MCF 10A (cell line): ENCODE measurements around the gene CYB5RL. TPM values are rescaled to one million over a fixed set of nuclear protein-coding genes. Genes with fewer than 3 reads are reported as not detected.

Experiments
- BruUV-seq: library from RNA; stranded (reverse); fragments of 400-500 nt; replicated peaks from 2 replicates; lab custom pipeline; 2021; lab: Mats Ljungman, UMichigan
- CTCF ChIA-PET: fragments of 300-600 bp; sonication (Branson Sonifier 250); formaldehyde crosslinking; extraction: SDS; loops from one replicate; lab custom pipeline; 2021; ENCODE audit warnings: antibody characterized with exemption, inconsistent platforms; lab: Yijun Ruan, JAX
- POLR2A ChIA-PET: fragments of 300-600, 350-650 bp; sonication (Branson Sonifier 250); formaldehyde crosslinking; extraction: SDS; loops from one replicate; lab custom pipeline; 2020; ENCODE audit warnings: antibody characterized with exemption, inconsistent platforms; lab: Yijun Ruan, JAX
- DNase-seq: peaks from one replicate; pipeline ENCODE4 v3.0.0-alpha.2; 2018; ENCODE audit not compliant: unreplicated experiment
- H3K27ac Mint-ChIP-seq: one replicate; pipeline ENCODE4 v1.8.0; 2022; ENCODE audit warnings: mild to moderate bottlenecking, low read depth, mixed read lengths; ENCODE audit not compliant: unreplicated experiment
- H3K27me3 Mint-ChIP-seq: one replicate; pipeline ENCODE4 v1.8.0; 2022; ENCODE audit warnings: mixed read lengths; ENCODE audit not compliant: insufficient read depth, unreplicated experiment
- H3K36me3 Mint-ChIP-seq: one replicate; pipeline ENCODE4 v1.8.0; 2022; ENCODE audit warnings: mild to moderate bottlenecking, moderate library complexity, mixed read lengths; ENCODE audit not compliant: insufficient read depth, unreplicated experiment
- H3K4me1 Mint-ChIP-seq: one replicate; pipeline ENCODE4 v1.8.0; 2022; ENCODE audit warnings: mixed read lengths; ENCODE audit not compliant: insufficient read depth, unreplicated experiment
- H3K4me3 Mint-ChIP-seq: one replicate; pipeline ENCODE4 v1.8.0; 2022; ENCODE audit warnings: mild to moderate bottlenecking, moderate library complexity, mixed read lengths; ENCODE audit not compliant: unreplicated experiment
- H3K9me3 Mint-ChIP-seq: one replicate; pipeline ENCODE4 v1.8.0; 2022; ENCODE audit warnings: mixed read lengths; ENCODE audit not compliant: unreplicated experiment
- CTCF ChIP-seq: fragments of 200-600 bp; IDR thresholded peaks from one replicate; pipeline ENCODE4 v1.8.0; 2022; ENCODE audit warnings: antibody characterized with exemption, mild to moderate bottlenecking; ENCODE audit not compliant: unreplicated experiment
- intact Hi-C: fragments of 100-400 bp; cut with micrococcal nuclease; formaldehyde crosslinking; loops from 2 replicates; pipeline ENCODE4 v1.14.1; 2022
- total RNA-seq: library from RNA; stranded (reverse); gene quantifications from 2 replicates; pipeline ENCODE4 v1.2.3, GENCODE V29; 2022

The CYB5RL gene
- total RNA-seq, 1 experiment from 2014 or later, result 4.6 TPM

DNA sequence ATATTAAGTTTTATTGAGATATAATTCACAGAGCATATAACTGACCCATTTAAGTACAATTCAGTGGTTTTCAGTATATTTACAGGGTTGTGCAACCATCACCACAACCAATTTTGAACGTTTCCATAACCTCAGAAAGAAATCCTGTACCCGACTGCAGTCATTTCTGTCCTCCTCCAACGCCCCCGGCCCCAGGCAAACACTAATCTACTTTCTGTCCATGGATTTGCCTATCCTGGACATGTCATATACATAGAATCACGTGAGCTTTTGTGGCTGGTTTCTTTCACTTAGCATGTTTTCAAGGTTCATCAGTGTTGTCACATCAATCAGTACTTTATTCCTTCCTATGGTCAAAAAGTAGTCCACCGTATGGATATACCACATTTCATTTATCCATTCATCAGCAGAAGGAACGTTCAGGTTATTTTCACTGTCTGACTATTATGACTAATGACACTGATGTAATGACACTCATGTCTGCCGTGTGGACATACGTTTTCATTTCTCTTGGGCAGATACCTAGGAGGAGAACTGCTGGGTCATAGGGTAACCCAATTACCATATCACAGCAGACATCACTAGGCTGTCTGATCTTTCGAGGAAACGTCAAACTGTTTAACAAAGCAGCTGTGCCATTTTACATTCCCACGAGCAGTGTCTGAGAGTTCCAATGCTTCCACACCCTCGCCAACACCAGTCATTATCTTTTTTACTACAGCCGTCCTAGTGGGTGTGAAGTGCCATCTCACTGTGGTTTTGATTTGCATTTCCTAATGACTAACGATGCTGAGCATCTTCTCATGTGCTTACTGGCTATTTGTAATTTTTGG, 30.9 kb upstream of the CYB5RL start:
- no peak overlapping the region for H3K27ac Mint-ChIP-seq
- no TSS peak for BruUV-seq
- H3K4me1 Mint-ChIP-seq, result peaks cover 16% of the 10 kb centered on the region
- H3K36me3 Mint-ChIP-seq, result peaks cover 5% of the 10 kb centered on the region
- H3K27me3 Mint-ChIP-seq, result no peaks in the 10 kb centered on the region
- no peak for DNase-seq
- no peak for TF ChIP-seq CTCF
- CTCF ChIA-PET, result interaction anchor here (0.7 kb wide), 1 partner anchor 238 kb away, joined by 3 read pairs; no protein-coding TSS in a partner anchor
- H3K4me3 Mint-ChIP-seq, result no peak overlapping the region
- intact Hi-C loops, result no loop called here
- POLR2A ChIA-PET, result interaction anchor here (0.8 kb wide), 1 partner anchor 30 kb away, joined by 3 read pairs; no protein-coding TSS in a partner anchor
- no peaks in the 10 kb centered on the region for H3K9me3 Mint-ChIP-seq

DNA sequence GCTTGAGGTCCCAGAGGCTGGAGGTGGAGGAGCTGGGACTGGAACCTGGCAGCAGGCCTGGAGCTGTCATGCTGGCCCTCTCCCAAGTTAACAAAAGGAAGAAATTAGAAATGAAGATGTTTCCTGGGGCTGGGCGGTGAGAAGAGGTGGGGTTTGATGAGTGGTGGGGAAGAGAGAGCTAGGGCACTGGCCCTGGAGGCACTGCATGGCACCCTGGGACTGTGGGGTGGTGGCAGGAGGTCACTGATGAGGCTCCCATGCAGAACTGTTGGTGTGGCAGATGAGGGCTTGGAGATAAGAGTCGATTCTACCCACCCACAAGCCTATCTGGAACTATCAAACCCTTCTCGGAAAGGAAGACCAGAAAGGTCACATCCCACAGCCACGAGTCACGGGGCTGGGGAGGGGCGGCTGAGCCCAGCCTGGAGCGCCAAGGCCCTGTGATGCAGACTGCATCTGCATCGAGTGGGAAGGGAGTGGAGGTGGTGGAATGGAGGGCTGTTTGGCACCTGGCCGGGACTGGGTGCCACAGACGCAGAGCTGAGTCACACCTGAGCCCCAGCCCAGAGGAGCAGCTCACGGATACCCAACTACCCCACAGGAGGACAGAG, 29.6 kb upstream of the CYB5RL start:
- no peaks in the 10 kb centered on the region for H3K27me3 Mint-ChIP-seq
- H3K4me3 Mint-ChIP-seq, result no peak overlapping the region
- H3K27ac Mint-ChIP-seq, result no peak overlapping the region
- H3K4me1 Mint-ChIP-seq, result peaks cover 16% of the 10 kb centered on the region
- H3K9me3 Mint-ChIP-seq, result no peaks in the 10 kb centered on the region
- peak; percentile 47 for DNase-seq
- H3K36me3 Mint-ChIP-seq, result peaks cover 5% of the 10 kb centered on the region
- no TSS peak for BruUV-seq
- ChIA-PET CTCF (interaction anchor here (0.9 kb wide), 2 partner anchors 22 to 30 kb away, joined by 3 read pairs; no protein-coding TSS in a partner anchor), POLR2A (interaction anchor here (0.8 kb wide), 1 partner anchor 178 kb away, joined by 3 read pairs; no protein-coding TSS in a partner anchor)
- intact Hi-C loops, result no loop called here
- no peak for TF ChIP-seq CTCF

DNA sequence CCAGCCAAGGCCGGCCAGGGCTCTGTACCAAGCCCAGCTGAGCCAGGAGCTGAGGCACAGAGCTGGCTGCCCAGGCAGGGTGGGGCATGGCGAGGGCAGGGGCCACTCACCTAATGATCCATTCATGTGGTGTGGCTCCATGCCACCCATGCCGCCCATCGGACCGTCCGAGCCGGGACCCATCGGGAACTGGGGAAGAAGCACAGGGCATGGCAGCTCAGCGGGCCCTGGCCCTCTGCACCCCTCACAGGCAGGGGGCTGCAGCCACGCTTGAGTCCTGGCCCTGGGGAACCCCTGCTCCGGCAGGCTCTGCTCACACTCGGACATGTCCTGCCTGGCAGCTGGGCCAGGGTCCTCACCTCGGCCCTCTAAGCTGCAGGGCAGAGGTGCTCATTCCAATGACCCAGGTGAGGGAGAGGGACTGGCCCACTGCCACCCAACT, 28.8 kb upstream of the CYB5RL start:
- H3K4me3 Mint-ChIP-seq, result no peak overlapping the region
- no peak for TF ChIP-seq CTCF
- POLR2A ChIA-PET, result interaction anchor here (0.8 kb wide), 1 partner anchor 179 kb away, joined by 3 read pairs; no protein-coding TSS in a partner anchor
- H3K9me3 Mint-ChIP-seq, result no peaks in the 10 kb centered on the region
- peaks cover 12% of the 10 kb centered on the region for H3K36me3 Mint-ChIP-seq
- CTCF ChIA-PET, result interaction anchor here (0.7 kb wide), 1 partner anchor 106 kb away, joined by 3 read pairs; no protein-coding TSS in a partner anchor
- no peak for DNase-seq
- intact Hi-C loops, result no loop called here
- BruUV-seq, result no TSS peak
- no peak overlapping the region for H3K27ac Mint-ChIP-seq
- H3K4me1 Mint-ChIP-seq, result peaks cover 16% of the 10 kb centered on the region
- H3K27me3 Mint-ChIP-seq, result no peaks in the 10 kb centered on the region

DNA sequence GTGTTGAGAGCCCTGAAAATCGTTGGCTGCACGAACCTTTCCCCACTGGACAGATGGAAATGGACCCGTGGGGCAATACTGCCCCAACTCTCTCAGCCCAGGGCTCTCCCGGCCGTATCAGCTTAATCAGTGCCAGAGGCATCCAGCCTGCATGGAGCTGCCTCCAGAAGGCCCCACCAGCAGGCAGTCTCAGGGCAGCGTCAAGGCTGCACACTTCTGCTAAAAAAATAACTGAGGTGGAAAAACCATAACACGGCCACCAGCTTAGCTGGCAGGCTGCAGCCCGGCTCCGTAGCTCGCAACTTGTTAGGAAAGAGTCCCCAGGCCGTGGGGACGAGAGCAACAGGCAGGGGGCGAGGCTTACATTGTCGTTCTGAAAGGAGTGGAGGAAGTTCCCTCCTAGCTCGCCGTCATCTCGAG, 28.1 kb upstream of the CYB5RL start:
- Mint-ChIP-seq H3K27ac (no peak overlapping the region), H3K36me3 (peaks cover 12% of the 10 kb centered on the region), H3K4me1 (peaks cover 16% of the 10 kb centered on the region), H3K27me3 (no peaks in the 10 kb centered on the region), H3K9me3 (no peaks in the 10 kb centered on the region), H3K4me3 (no peak overlapping the region)
- TF ChIP-seq CTCF, result no peak
- intact Hi-C loops, result no loop called here
- DNase-seq, result no peak
- ChIA-PET CTCF (interaction anchor here (0.6 to 0.8 kb wide), 4 partner anchors 102 to 1074 kb away, joined by 3 to 4 read pairs (median 4); partner anchors contain the start of gene SSBP3), POLR2A (interaction anchor here (0.7 to 1.0 kb wide), 2 partner anchors 19 to 72 kb away, joined by 3 read pairs; no protein-coding TSS in a partner anchor)
- BruUV-seq, result no TSS peak
